Type B pancreatic cell (in vitro differentiated cells): Measurements from ENCODE around the gene HMGCS1. TPM values are rescaled to one million over a fixed set of nuclear protein-coding genes. Genes with fewer than 3 reads are reported as not detected.
"Not testable (repeated sequence)": the region's sequence is repeated elsewhere in the genome, so short reads cannot be mapped to it uniquely, and the experiment has no call there.

Experiments
- DNase-seq: peaks from one replicate; pipeline ENCODE4 v3.0.0; 2021; ENCODE audit warnings: mixed read lengths; ENCODE audit not compliant: unreplicated experiment; ENCODE audit errors: extremely low spot score
- H3K27ac Mint-ChIP-seq: 2 replicates; pipeline ENCODE4 v1.8.0; 2021; ENCODE audit warnings: mild to moderate bottlenecking, mixed read lengths
- H3K27me3 Mint-ChIP-seq: 2 replicates; pipeline ENCODE4 v1.8.0; 2021; ENCODE audit warnings: mixed read lengths
- H3K36me3 Mint-ChIP-seq: 2 replicates; pipeline ENCODE4 v1.8.0; 2021; ENCODE audit warnings: mixed read lengths
- H3K4me1 Mint-ChIP-seq: one replicate; pipeline ENCODE4 v1.8.0; 2021; ENCODE audit warnings: mixed read lengths; ENCODE audit not compliant: unreplicated experiment
- H3K4me3 Mint-ChIP-seq: 2 replicates; pipeline ENCODE4 v1.8.0; 2021; ENCODE audit warnings: mild to moderate bottlenecking, mixed read lengths
- H3K9me3 Mint-ChIP-seq: 2 replicates; pipeline ENCODE4 v1.8.0; 2021; ENCODE audit warnings: mixed read lengths
- total RNA-seq: library from RNA; stranded (reverse); gene quantifications from 2 replicates; pipeline ENCODE4 v1.2.1, GENCODE V29; 2021; ENCODE audit warnings: low replicate concordance
- TF ChIP-seq, protein P1 (sequence below): fragments of 200-600 bp; sonication (generic); conservative IDR thresholded peaks from 2 replicates; pipeline ENCODE4 v1.5.0; 2021; ENCODE audit warnings: antibody characterized with exemption, mild to moderate bottlenecking

The HMGCS1 gene
- total RNA-seq, 1 donor from 2014 or later: 128 TPM

DNA sequence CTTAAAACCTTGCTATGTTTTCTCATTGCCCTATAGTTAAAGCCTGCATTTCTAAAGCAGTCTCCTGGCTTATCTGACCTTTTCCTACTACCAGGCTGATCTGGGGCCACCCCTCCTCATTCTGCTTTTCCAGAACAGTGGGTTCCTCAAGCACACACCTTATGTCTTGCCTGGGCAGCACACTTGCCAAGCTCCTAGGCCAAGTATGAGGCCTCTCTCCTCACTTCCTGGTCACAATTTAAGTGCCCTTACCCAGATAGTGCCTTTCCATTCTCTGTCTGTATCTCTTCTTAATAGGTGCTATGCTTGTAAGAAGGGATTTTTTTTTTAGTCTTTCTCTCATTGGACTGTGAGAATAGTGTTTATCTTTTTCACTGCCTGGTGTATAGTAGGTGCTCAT lies 39.7 kb downstream of the HMGCS1 start:
- no peaks in the 10 kb centered on the region for H3K9me3 Mint-ChIP-seq
- no peak overlapping the region for H3K4me3 Mint-ChIP-seq
- H3K27ac Mint-ChIP-seq: no peak overlapping the region
- TF ChIP-seq, protein P1, sequence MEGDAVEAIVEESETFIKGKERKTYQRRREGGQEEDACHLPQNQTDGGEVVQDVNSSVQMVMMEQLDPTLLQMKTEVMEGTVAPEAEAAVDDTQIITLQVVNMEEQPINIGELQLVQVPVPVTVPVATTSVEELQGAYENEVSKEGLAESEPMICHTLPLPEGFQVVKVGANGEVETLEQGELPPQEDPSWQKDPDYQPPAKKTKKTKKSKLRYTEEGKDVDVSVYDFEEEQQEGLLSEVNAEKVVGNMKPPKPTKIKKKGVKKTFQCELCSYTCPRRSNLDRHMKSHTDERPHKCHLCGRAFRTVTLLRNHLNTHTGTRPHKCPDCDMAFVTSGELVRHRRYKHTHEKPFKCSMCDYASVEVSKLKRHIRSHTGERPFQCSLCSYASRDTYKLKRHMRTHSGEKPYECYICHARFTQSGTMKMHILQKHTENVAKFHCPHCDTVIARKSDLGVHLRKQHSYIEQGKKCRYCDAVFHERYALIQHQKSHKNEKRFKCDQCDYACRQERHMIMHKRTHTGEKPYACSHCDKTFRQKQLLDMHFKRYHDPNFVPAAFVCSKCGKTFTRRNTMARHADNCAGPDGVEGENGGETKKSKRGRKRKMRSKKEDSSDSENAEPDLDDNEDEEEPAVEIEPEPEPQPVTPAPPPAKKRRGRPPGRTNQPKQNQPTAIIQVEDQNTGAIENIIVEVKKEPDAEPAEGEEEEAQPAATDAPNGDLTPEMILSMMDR: no peak
- no peaks in the 10 kb centered on the region for H3K36me3 Mint-ChIP-seq
- no peak for DNase-seq
- no peaks in the 10 kb centered on the region for H3K4me1 Mint-ChIP-seq
- peaks cover 14% of the 10 kb centered on the region for H3K27me3 Mint-ChIP-seq

GRCh38 chr5:43270645-43271044 lies 42.6 kb downstream of the HMGCS1 start:
- Mint-ChIP-seq H3K9me3 (peaks cover 11% of the 10 kb centered on the region), H3K27ac (no peak overlapping the region)

DNA sequence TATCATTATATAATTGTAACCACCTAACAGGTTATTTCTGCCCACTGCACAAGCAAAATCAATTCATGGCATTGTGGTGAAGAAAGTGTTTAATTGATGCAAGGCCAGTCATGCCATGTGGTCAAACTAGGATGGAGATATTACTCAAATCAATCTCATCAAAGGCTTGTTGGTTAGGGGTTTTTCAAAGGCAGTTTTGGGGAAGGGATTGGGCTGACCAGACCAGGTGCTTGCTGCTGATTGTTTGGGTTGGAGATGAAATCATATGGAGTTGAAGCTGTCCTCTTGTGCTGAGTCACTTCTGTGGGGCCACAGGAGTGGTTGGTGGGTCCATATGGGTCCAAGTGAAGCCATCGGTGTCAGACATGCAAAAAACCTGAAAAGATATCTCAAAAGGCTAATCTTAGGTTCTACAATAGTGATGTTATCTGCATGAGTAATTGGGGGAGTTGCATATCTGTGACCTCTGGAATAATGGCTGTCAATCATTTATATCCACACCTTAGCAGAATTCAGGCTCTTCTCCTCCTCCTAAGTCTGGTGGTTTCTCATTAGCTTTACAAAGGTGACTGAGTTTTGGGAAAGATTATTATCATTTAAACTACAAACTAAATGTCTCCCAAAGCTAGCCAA lies 44.9 kb downstream of the HMGCS1 start:
- H3K27me3 Mint-ChIP-seq: peaks cover 29% of the 10 kb centered on the region
- H3K4me1 Mint-ChIP-seq: no peaks in the 10 kb centered on the region
- H3K4me3 Mint-ChIP-seq: no peak overlapping the region
- H3K9me3 Mint-ChIP-seq: peaks cover 11% of the 10 kb centered on the region
- no peak overlapping the region for H3K27ac Mint-ChIP-seq
- no peaks in the 10 kb centered on the region for H3K36me3 Mint-ChIP-seq
- TF ChIP-seq, protein P1: no peak
- DNase-seq: no peak

More at GRCh38 chr5:43270645-43271044, 42.6 kb downstream of the HMGCS1 start:
- H3K4me1 Mint-ChIP-seq: no peaks in the 10 kb centered on the region
- no peaks in the 10 kb centered on the region for H3K36me3 Mint-ChIP-seq
- no peak for DNase-seq
- H3K27me3 Mint-ChIP-seq: peaks cover 9% of the 10 kb centered on the region
- H3K4me3 Mint-ChIP-seq: no peak overlapping the region
- TF ChIP-seq, protein P1: no peak

DNA sequence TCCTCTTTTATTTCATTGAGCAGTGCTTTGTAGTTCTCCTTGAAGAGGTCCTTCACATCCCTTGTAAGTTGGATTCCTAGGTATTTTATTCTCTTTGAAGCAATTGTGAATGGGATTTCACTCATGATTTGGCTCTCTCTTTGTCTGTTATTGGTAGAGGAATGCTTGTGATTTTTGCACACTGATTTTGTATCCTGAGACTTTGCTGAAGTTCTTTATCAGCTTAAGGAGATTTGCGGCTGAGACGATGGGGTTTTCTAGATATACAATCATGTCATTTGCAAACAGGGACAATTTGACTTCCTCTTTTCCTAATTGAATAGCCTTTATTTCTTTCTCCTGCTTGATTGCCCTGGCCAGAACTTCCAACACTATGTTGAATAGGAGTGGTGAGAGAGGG lies 50.9 kb downstream of the HMGCS1 start:
- not testable (repeated sequence) for H3K27ac Mint-ChIP-seq, H3K9me3 Mint-ChIP-seq, H3K4me1 Mint-ChIP-seq, H3K36me3 Mint-ChIP-seq, H3K4me3 Mint-ChIP-seq, DNase-seq
- H3K27me3 Mint-ChIP-seq: peaks cover 35% of the 10 kb centered on the region

- H3K36me3 Mint-ChIP-seq: no peaks in the 10 kb centered on the region
- H3K27ac Mint-ChIP-seq: no peak overlapping the region
- DNase-seq: no peak
- no peaks in the 10 kb centered on the region for H3K4me1 Mint-ChIP-seq
- peaks cover 30% of the 10 kb centered on the region for H3K27me3 Mint-ChIP-seq
- TF ChIP-seq, protein P1: no peak
- no peaks in the 10 kb centered on the region for H3K9me3 Mint-ChIP-seq
- no peak overlapping the region for H3K4me3 Mint-ChIP-seq
Measured at GRCh38 chr5:43258116-43258515, 55.1 kb downstream of the HMGCS1 start.

DNA sequence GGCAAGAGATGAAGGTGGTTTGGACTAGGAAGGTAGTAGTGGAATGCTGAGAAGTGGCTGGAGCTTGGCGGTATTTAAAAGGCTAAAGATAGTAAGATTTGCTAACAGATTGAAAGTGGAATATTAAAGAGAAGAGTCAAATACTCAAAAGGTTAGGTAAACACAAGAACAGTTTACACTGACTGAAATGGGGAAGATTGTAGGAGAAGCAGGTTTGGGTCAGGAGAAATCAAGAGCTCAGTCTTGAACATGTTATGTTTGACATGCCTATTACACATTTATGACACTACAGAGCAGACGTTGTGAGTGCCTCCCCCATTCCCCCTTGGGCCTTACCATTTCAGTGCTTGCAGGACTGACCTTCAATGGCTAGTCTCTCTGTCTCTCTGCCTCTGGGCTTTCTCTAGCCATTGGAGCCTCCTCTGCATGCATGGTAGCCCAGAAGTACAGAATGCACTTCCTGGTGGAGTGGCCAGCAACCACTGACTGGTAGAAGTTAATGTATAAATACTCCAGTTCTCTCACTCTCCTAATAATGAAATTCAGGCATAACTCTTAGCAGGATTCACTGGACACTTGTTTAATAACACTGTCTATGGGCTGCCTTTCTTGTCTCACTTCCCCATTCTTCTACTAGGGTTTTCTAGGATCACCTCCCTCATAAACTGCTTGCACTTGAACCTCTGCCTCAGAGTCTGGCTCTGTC lies 56.8 kb downstream of the HMGCS1 start:
- Mint-ChIP-seq H3K4me3 (no peak overlapping the region), H3K27ac (no peak overlapping the region), H3K36me3 (no peaks in the 10 kb centered on the region), H3K27me3 (peaks cover 24% of the 10 kb centered on the region), H3K4me1 (no peaks in the 10 kb centered on the region), H3K9me3 (no peaks in the 10 kb centered on the region)
- DNase-seq: no peak
- TF ChIP-seq, protein P1: no peak
